ENCODE measurements around the gene MRTFB. TPM values are rescaled to one million over a fixed set of nuclear protein-coding genes. Genes with fewer than 3 reads are reported as not detected.

Gene MRTFB
- total RNA-seq, 4 donors from 2014 or later = 37.8 to 82.7 (median 47.9) TPM

- no peak overlapping the region for H3K27ac ChIP-seq
- H3K4me3 ChIP-seq = no peak overlapping the region
- H3K4me1 ChIP-seq = peaks cover 0 to 2% (median 0%) of the 10 kb centered on the region in 4 donors
- intact Hi-C loops (cut with DNase I; ENCODE audit: low total_unique reads) = no loop called here
- H3K27me3 ChIP-seq = no peaks in the 10 kb centered on the region
- no peaks in the 10 kb centered on the region for H3K36me3 ChIP-seq
- no peak for DNase-seq
- H3K9me3 ChIP-seq = no peaks in the 10 kb centered on the region
- TF ChIP-seq EP300 (IDR thresholded peaks at IDR 0.05; ENCODE audit: low read depth) (no peak), POLR2A (IDR thresholded peaks at IDR 0.05) (no peak), POLR2AphosphoS5 (IDR thresholded peaks at IDR 0.05) (no peak), CTCF (IDR thresholded peaks at IDR 0.05) (no peak)
- 89% methylated on average over 5 of the region's 5 CpGs for WGBS, 2 donors (ENCODE audit: low coverage in 1 of 2)
- in situ Hi-C loops (cut with MboI; ENCODE audit: low pct_ligation_motif_present in 1 of 4, low pct_unique_long_range_greater_than_20kb in 1 of 4, low sequenced_read_pairs in 3 of 4) = no loop called here
Measured at GRCh38 chr16:14194721-14195120, 123.6 kb downstream of the MRTFB start.

DNA sequence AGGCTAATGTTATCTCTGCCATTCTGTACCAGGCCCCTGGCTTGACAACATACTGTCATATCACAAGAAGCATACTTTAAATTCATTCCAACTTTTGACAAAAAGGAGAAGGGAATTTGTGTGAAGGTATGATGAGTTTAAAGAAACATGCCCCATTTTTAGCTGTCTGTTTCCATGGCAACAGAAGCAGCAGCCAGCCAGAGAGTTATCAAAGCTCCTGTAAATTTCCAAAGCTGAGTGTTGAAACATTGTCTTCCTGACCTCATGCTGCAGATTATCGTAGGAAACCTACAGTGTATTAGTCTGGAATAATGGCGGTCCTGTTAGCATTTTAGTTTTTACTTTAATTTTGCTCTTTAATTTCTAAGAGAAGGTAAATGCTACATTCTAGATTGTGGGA lies 124.9 kb downstream of the MRTFB start:
- WGBS, 2 donors (ENCODE audit: low coverage in 1 of 2) = 60 to 91% methylated on average over 2 of the region's 2 CpGs
- peaks cover 0 to 2% (median 0%) of the 10 kb centered on the region in 4 donors for H3K4me1 ChIP-seq
- H3K36me3 ChIP-seq = no peaks in the 10 kb centered on the region
- no peaks in the 10 kb centered on the region for H3K9me3 ChIP-seq
- intact Hi-C loops (cut with DNase I; ENCODE audit: low total_unique reads) = no loop called here
- H3K27ac ChIP-seq = no peak overlapping the region
- no peak for TF ChIP-seq EP300 (IDR thresholded peaks at IDR 0.05; ENCODE audit: low read depth)
- no peak for TF ChIP-seq CTCF (IDR thresholded peaks at IDR 0.05)
- TF ChIP-seq POLR2AphosphoS5 (IDR thresholded peaks at IDR 0.05) = no peak
- no peak for TF ChIP-seq POLR2A (IDR thresholded peaks at IDR 0.05)
- H3K27me3 ChIP-seq = no peaks in the 10 kb centered on the region
- DNase-seq = no peak
- no peak overlapping the region for H3K4me3 ChIP-seq
- in situ Hi-C loops (cut with MboI; ENCODE audit: low pct_ligation_motif_present in 1 of 4, low pct_unique_long_range_greater_than_20kb in 1 of 4, low sequenced_read_pairs in 3 of 4) = no loop called here

- Histone ChIP-seq H3K4me1 (peaks cover 0 to 2% (median under 1%) of the 10 kb centered on the region in 4 donors), H3K9me3 (no peaks in the 10 kb centered on the region), H3K36me3 (no peaks in the 10 kb centered on the region), H3K27ac (no peak overlapping the region), H3K4me3 (no peak overlapping the region), H3K27me3 (no peaks in the 10 kb centered on the region)
- no peak for DNase-seq
- no peak for TF ChIP-seq EP300 (IDR thresholded peaks at IDR 0.05; ENCODE audit: low read depth)
- no peak for TF ChIP-seq POLR2A (IDR thresholded peaks at IDR 0.05)
- TF ChIP-seq POLR2AphosphoS5 (IDR thresholded peaks at IDR 0.05) = no peak
- TF ChIP-seq CTCF (IDR thresholded peaks at IDR 0.05) = no peak
- intact Hi-C loops (cut with DNase I; ENCODE audit: low total_unique reads) = no loop called here
- in situ Hi-C loops (cut with MboI; ENCODE audit: low pct_ligation_motif_present in 1 of 4, low pct_unique_long_range_greater_than_20kb in 1 of 4, low sequenced_read_pairs in 3 of 4) = no loop called here
Measured at GRCh38 chr16:14196539-14196938, 125.4 kb downstream of the MRTFB start.

GRCh38 chr16:14198012-14198411 lies 126.9 kb downstream of the MRTFB start:
- in situ Hi-C loops (cut with MboI; ENCODE audit: low pct_ligation_motif_present in 1 of 4, low pct_unique_long_range_greater_than_20kb in 1 of 4, low sequenced_read_pairs in 3 of 4) (no loop called here), intact Hi-C loops (cut with DNase I; ENCODE audit: low total_unique reads) (no loop called here)
- H3K27ac ChIP-seq = no peak overlapping the region
- TF ChIP-seq EP300 (IDR thresholded peaks at IDR 0.05; ENCODE audit: low read depth) = no peak
- DNase-seq = no peak
- peaks cover 3 to 14% (median 7%) of the 10 kb centered on the region in 4 donors for H3K4me1 ChIP-seq
- H3K36me3 ChIP-seq = no peaks in the 10 kb centered on the region
- no peak overlapping the region for H3K4me3 ChIP-seq
- no peaks in the 10 kb centered on the region for H3K9me3 ChIP-seq
- no peaks in the 10 kb centered on the region for H3K27me3 ChIP-seq

DNA sequence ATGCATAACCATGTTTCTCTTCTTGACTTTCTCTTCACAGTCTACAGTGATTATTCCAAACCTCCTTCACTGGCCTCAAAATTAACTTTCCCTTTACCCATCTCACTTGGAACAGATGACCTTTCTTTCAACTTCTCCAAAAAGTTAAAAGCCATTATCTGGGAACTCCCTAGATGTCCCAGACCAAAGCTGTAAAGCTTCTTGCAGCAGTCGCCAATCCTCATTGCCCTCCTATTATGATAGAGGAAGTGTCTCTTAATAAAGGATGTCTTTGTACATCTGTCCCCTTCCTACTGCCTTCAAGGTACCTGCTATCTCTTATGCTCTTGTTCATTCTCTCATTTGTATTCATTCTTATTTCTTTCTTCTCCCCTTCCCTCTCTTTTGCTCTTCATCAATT lies 127.5 kb downstream of the MRTFB start:
- intact Hi-C loops (cut with DNase I; ENCODE audit: low total_unique reads) = no loop called here
- Histone ChIP-seq H3K27me3 (no peaks in the 10 kb centered on the region), H3K9me3 (no peaks in the 10 kb centered on the region), H3K36me3 (no peaks in the 10 kb centered on the region), H3K4me3 (no peak overlapping the region), H3K27ac (no peak overlapping the region), H3K4me1 (peaks cover 3 to 16% (median 12%) of the 10 kb centered on the region in 4 donors)
- in situ Hi-C loops (cut with MboI; ENCODE audit: low pct_ligation_motif_present in 1 of 4, low pct_unique_long_range_greater_than_20kb in 1 of 4, low sequenced_read_pairs in 3 of 4) = no loop called here
- no peak for DNase-seq
- WGBS, 2 donors (ENCODE audit: low coverage in 1 of 2) = 53 to 58% methylated on average over 1 of the region's 1 CpG
- no peak for TF ChIP-seq POLR2A (IDR thresholded peaks at IDR 0.05)
